ENCODE results near the gene SLC35B1.

DNA sequence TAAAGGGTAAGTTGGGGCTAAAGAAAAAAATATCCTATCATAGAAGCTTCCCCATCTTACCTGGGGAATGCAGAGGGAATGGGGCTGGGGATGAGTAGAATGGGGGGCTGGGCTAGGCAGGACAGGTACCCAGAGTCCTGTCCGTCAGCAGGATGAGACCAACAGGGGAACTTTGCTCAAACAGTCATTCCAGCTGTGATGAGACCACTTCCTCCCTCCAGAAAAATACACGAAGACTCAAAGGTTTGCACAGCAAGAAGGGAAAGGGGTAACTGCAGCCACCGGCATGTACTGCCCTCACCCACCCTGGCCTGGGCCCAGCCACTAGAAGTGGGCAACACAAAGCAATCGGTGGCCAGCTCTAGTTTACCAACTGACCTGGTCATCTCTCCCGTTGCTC is 20.7 kb upstream of the SLC35B1 start:
- TF ChIP-seq, protein P1, sequence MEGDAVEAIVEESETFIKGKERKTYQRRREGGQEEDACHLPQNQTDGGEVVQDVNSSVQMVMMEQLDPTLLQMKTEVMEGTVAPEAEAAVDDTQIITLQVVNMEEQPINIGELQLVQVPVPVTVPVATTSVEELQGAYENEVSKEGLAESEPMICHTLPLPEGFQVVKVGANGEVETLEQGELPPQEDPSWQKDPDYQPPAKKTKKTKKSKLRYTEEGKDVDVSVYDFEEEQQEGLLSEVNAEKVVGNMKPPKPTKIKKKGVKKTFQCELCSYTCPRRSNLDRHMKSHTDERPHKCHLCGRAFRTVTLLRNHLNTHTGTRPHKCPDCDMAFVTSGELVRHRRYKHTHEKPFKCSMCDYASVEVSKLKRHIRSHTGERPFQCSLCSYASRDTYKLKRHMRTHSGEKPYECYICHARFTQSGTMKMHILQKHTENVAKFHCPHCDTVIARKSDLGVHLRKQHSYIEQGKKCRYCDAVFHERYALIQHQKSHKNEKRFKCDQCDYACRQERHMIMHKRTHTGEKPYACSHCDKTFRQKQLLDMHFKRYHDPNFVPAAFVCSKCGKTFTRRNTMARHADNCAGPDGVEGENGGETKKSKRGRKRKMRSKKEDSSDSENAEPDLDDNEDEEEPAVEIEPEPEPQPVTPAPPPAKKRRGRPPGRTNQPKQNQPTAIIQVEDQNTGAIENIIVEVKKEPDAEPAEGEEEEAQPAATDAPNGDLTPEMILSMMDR (IDR thresholded peaks at IDR 0.05; ENCODE audit: low read depth, low read length) = no peak
- TF ChIP-seq EZH2phosphoT487 (IDR thresholded peaks at IDR 0.05; ENCODE audit: low read depth) = no peak
